ENCODE measurements around the gene PIK3CA. TPM values are rescaled to one million over a fixed set of nuclear protein-coding genes. Genes with fewer than 3 reads are reported as not detected.
A peak's percentile ranks its signal among the peaks of the same experiment; 100 is the strongest.

Gene PIK3CA
- total and polyA plus RNA-seq, 9 donors: 8.9 to 29.7 (median 20.2) TPM

DNA sequence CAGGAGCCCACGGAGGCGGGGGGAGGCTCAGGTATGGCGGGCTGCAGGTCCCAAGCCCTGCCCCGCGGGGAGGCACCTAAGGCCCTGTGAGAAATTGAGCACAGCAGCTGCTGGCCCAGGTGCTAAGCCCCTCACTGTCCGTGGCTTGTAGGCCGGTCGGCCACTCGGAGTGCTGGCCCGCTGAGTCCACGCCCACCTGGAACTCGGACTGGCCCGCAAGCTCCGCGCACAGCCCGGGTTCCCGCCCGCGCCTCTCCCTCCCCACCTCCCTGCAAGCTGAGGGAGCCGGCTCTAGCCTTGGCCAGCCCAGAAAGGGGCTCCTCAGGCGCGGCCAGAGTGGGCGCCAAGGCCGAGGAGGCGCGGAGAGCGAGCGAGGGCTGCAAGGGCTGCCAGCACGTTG lies 115.0 kb downstream of the PIK3CA start:
- no peaks in the 10 kb centered on the region for H3K9me3 ChIP-seq
- peak in 1 of 5 donors; percentile 17 for DNase-seq
- 95 to 97% (median 97%) methylated on average over 29 of the region's 29 CpGs for WGBS, 3 donors
- H3K27me3 ChIP-seq: no peaks in the 10 kb centered on the region
- no peak overlapping the region for H3K27ac ChIP-seq
- H3K36me3 ChIP-seq: no peaks in the 10 kb centered on the region
- H3K4me3 ChIP-seq: no peak overlapping the region
- intact Hi-C loops (cut with DNase I): no loop called here
- TF ChIP-seq POLR2A (IDR thresholded peaks at IDR 0.05) (no peak), EP300 (IDR thresholded peaks at IDR 0.05) (no peak)
- TF ChIP-seq, protein P1, sequence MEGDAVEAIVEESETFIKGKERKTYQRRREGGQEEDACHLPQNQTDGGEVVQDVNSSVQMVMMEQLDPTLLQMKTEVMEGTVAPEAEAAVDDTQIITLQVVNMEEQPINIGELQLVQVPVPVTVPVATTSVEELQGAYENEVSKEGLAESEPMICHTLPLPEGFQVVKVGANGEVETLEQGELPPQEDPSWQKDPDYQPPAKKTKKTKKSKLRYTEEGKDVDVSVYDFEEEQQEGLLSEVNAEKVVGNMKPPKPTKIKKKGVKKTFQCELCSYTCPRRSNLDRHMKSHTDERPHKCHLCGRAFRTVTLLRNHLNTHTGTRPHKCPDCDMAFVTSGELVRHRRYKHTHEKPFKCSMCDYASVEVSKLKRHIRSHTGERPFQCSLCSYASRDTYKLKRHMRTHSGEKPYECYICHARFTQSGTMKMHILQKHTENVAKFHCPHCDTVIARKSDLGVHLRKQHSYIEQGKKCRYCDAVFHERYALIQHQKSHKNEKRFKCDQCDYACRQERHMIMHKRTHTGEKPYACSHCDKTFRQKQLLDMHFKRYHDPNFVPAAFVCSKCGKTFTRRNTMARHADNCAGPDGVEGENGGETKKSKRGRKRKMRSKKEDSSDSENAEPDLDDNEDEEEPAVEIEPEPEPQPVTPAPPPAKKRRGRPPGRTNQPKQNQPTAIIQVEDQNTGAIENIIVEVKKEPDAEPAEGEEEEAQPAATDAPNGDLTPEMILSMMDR (IDR thresholded peaks at IDR 0.05): no peak
- H3K4me1 ChIP-seq (ENCODE audit: insufficient read depth): no peaks in the 10 kb centered on the region

- H3K4me3 ChIP-seq: no peak overlapping the region
- DNase-seq: no peak
- no peak overlapping the region for H3K27ac ChIP-seq
- H3K4me1 ChIP-seq (ENCODE audit: insufficient read depth): no peaks in the 10 kb centered on the region
- H3K27me3 ChIP-seq: no peaks in the 10 kb centered on the region
- no peak for TF ChIP-seq EP300 (IDR thresholded peaks at IDR 0.05)
- no peak for TF ChIP-seq POLR2A (IDR thresholded peaks at IDR 0.05)
- TF ChIP-seq, protein P1 (IDR thresholded peaks at IDR 0.05): no peak
- H3K36me3 ChIP-seq: no peaks in the 10 kb centered on the region
- intact Hi-C loops (cut with DNase I): no loop called here
- H3K9me3 ChIP-seq: no peaks in the 10 kb centered on the region
- 53 to 72% (median 55%) methylated on average over 4 of the region's 4 CpGs for WGBS, 3 donors
Observed at GRCh38 chr3:179264449-179264848, 116.3 kb downstream of the PIK3CA start.

DNA sequence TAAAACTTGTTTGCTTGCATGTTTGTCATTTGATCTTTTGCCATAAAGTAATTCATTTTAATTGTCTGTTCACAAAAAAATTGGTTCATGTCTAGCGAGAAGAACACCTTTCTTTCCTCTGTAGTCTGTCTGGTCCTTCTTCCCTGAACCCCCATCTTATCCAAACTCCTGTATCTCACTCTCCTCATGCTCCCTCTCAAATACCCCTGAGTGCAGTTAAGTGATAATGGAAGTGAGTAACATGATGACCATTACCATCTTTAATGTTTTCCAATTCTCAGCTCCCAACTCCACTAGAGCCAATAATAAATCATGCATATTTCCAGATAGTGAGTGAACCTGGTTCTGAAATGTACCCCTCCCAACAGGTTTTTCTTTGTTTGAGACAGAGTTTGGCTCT lies 116.9 kb downstream of the PIK3CA start:
- intact Hi-C loops (cut with DNase I): no loop called here

DNA sequence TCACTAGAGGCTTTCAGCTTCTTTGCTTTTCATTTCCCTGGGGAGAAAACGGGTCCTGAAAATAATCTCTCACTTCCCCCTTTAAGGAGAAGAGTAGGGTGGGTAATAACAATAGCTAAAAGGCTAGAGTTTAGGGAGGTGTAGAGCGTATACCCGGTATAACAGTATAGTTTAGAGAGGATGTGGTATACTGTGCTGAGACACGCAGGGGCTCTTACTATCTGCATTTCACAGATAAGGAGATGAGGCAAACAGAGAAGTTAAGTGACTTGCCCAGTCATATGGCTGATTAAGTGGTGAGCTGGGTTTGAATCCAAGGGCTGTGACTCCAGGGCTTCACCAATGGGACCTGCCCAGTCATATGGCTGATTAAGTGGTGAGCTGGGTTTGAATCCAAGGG lies 117.7 kb downstream of the PIK3CA start:
- Histone ChIP-seq H3K4me3 (no peak overlapping the region), H3K36me3 (no peaks in the 10 kb centered on the region), H3K27me3 (no peaks in the 10 kb centered on the region), H3K27ac (no peak overlapping the region), H3K9me3 (no peaks in the 10 kb centered on the region), H3K4me1 (ENCODE audit: insufficient read depth) (no peaks in the 10 kb centered on the region)
- no peak for DNase-seq
- TF ChIP-seq EP300 (IDR thresholded peaks at IDR 0.05): no peak
- no peak for TF ChIP-seq POLR2A (IDR thresholded peaks at IDR 0.05)
- TF ChIP-seq, protein P1 (IDR thresholded peaks at IDR 0.05): no peak
- intact Hi-C loops (cut with DNase I): no loop called here
- WGBS, 3 donors: 77 to 92% (median 85%) methylated on average over 4 of the region's 4 CpGs

More for the DNA sequence above, 116.9 kb downstream of the PIK3CA start:
- Histone ChIP-seq H3K36me3 (no peaks in the 10 kb centered on the region), H3K9me3 (no peaks in the 10 kb centered on the region), H3K27ac (no peak overlapping the region), H3K4me3 (no peak overlapping the region), H3K4me1 (ENCODE audit: insufficient read depth) (no peaks in the 10 kb centered on the region), H3K27me3 (no peaks in the 10 kb centered on the region)
- no peak for DNase-seq
- 87 to 91% (median 91%) methylated on average over 1 of the region's 1 CpG for WGBS, 3 donors
- TF ChIP-seq POLR2A (IDR thresholded peaks at IDR 0.05): no peak
- no peak for TF ChIP-seq EP300 (IDR thresholded peaks at IDR 0.05)

- intact Hi-C loops (cut with DNase I): no loop called here
- Histone ChIP-seq H3K36me3 (no peaks in the 10 kb centered on the region), H3K9me3 (no peaks in the 10 kb centered on the region), H3K4me1 (ENCODE audit: insufficient read depth) (no peaks in the 10 kb centered on the region), H3K27ac (no peak overlapping the region), H3K27me3 (no peaks in the 10 kb centered on the region), H3K4me3 (no peak overlapping the region)
- DNase-seq: no peak
- TF ChIP-seq, protein P1 (IDR thresholded peaks at IDR 0.05): no peak
- TF ChIP-seq POLR2A (IDR thresholded peaks at IDR 0.05) (no peak), EP300 (IDR thresholded peaks at IDR 0.05) (no peak)
- 81 to 86% (median 83%) methylated on average over 21 of the region's 21 CpGs for WGBS, 3 donors
Observed at GRCh38 chr3:179266701-179267211, 118.6 kb downstream of the PIK3CA start.

Measured in ovary (tissue), 9 donors.